Peyer's patch (tissue), 4 donors: ENCODE results near the gene AFMID.

Source experiments
- CTCF ChIP-seq, 6 experiments: fragments of 450-650 bp in 4 of 6; fragments of 200-600 bp in 2 of 6; sonication (generic) in 1 of 6; IDR thresholded peaks; one replicate each; pipeline ENCODE4 v1.5.1; 2017 to 2019; ENCODE audit warnings: antibody characterized with exemption in 6 of 6, mild to moderate bottlenecking in 3 of 6, moderate library complexity in 1 of 6
- POLR2A ChIP-seq, 2 donors: fragments of 450-650 bp; IDR thresholded peaks; one replicate each; pipeline ENCODE4 v1.5.1; 2017; ENCODE audit warnings: antibody characterized with exemption in 2 of 2, mild to moderate bottlenecking in 2 of 2, moderate library complexity in 2 of 2

GRCh38 chr17:78223765-78224164, 36.6 kb downstream of the AFMID start:
- TF ChIP-seq POLR2A (IDR thresholded peaks at IDR 0.05) (no peak), CTCF (IDR thresholded peaks at IDR 0.05) (no peak)
